Fibroblast of villous mesenchyme (primary cell): ENCODE results near the gene AUTS2. TPM values are rescaled to one million over a fixed set of nuclear protein-coding genes. Genes with fewer than 3 reads are reported as not detected.

ENCODE experiments used
- DNase-seq: peaks from one replicate; pipeline ENCODE4 v3.0.0-alpha.2; 2010; ENCODE audit warnings: low read depth
- H3K4me3 ChIP-seq: 2 replicates; pipeline ENCODE4 v1.5.1; 2011; ENCODE audit warnings: low read depth, mild to moderate bottlenecking, low read length
- CTCF ChIP-seq: IDR thresholded peaks from 2 replicates; pipeline ENCODE4 v1.5.1; 2012; ENCODE audit warnings: low read depth, mild to moderate bottlenecking, low read length; ENCODE audit not compliant: insufficient read depth
- total RNA-seq: library from RNA; depleted of rRNA; stranded (reverse); fragments of >200 nt; gene quantifications from 2 replicates; pipeline ENCODE4 v1.2.3, GENCODE V29; 2012

Gene AUTS2
- total RNA-seq, 1 donor = 3.9 TPM

DNA sequence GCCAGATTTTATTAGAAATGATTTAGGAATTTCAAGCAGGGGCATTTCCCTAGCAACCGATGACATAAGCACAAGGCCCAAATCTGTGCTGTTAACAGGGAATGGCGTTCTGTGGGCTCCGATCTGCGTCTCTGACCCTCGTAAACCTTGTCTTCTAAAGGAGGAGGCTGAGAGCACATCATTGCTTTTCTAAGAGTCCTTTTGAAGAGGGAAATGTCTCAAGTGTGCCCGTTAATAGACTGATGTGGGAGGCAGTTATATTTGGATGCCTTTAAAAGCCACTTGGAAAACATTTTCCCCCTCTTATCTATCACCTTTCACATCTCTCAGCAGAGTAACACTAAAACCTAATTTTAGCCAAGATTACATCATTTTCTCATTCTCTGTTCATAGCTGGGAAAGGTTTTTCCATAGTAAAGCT is 1109.6 kb downstream of the AUTS2 start:
- no peak overlapping the region for H3K4me3 ChIP-seq
- peak; percentile 4 for DNase-seq
- no peak for TF ChIP-seq CTCF

DNA sequence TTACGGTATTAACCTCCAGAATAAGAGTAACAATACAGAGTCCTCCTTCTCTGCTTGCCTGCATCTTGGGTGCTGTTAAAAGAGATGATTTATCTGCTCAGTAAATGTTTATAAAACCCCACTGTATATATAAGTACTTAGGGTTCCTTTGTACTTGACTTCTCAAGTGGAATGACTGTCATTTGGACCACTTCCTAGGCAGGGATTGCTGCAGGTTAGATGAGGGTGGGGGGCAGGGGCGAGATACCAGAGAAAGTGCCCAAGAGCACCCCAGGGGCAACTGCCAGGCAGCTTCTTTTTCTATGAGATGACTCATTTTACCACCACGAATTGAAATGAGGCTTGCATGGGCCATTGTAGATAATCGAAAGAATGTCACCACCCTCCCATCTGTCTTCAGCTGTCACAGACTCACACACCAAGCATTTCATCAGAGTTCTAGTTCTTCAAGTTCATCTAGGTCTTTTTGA is 1111.8 kb downstream of the AUTS2 start:
- H3K4me3 ChIP-seq = no peak overlapping the region
- TF ChIP-seq CTCF = no peak
- peak; percentile 5 for DNase-seq

GRCh38 chr7:70710651-70711050 is 1112.4 kb downstream of the AUTS2 start:
- DNase-seq = no peak
- no peak overlapping the region for H3K4me3 ChIP-seq
- no peak for TF ChIP-seq CTCF

GRCh38 chr7:70711452-70711851 is 1113.2 kb downstream of the AUTS2 start:
- H3K4me3 ChIP-seq = no peak overlapping the region
- TF ChIP-seq CTCF = no peak
- DNase-seq = no peak

- TF ChIP-seq CTCF = no peak
- DNase-seq = no peak
- no peak overlapping the region for H3K4me3 ChIP-seq
Observed at GRCh38 chr7:70712942-70713341, 1114.7 kb downstream of the AUTS2 start.

DNA sequence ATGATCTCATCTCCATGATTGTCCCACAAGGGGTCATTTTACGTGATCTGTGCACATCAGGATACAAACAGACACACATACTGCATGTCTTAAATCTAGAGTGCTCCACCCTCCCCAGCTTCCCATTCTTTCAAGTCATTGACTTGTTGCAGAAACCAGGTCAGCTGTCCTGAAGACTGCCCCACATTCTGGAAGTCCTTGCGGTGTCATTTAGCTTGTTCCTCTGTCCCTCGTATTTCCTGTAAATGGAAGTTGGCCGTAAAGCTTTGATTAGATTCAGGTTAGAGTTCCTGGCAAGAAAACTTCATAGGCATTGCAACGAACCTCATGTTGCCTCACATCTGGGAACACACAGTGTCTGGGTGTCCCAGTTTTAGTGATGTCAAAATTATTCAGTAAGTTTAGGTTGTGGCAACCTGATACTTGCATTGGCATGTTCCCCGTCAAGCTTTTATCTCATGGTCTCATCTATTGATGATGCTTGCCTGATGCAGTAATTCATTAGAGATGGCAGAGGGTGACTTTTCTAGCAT is 1116.3 kb downstream of the AUTS2 start:
- no peak overlapping the region for H3K4me3 ChIP-seq
- no peak for DNase-seq
- no peak for TF ChIP-seq CTCF

DNA sequence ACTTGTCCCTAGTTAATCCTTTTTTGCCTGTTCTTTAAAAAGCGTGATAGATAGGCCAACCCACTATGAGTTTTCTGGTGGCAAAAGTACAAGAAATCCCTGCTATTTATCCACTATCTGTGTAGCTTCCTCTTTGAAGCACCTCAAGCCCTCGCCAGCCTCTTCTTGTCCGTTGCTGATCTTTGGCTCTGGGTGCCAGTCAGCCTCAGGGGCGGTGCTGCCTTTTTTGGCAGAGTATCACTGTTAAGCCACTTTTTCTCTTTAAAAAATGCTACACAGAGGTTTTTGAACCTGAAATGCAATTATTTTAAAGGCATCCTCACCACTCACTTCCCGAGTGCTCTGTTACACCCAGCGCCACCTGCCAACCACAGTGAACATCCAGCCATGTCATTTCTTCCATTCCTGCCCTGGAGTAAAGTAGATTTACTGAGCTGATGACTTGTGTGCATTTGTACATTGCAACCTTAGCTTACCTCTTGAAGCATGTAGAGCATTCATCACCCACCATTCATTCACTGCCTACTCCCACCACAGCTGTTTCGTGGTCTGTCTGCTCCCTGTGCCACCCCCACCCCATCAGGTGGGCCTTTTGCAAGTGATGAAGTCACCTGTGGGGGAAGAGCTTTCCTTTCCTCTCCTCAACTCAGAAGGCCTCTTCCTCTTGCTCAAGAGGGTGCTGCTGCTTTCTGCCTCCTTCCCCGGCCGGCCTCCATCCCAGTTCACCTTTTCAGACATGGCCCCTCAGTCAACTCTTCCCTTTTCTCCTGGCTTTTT is 1119.5 kb downstream of the AUTS2 start:
- TF ChIP-seq CTCF = no peak
- H3K4me3 ChIP-seq = no peak overlapping the region
- no peak for DNase-seq
